ENCODE results near the gene ANXA4. TPM values are rescaled to one million over a fixed set of nuclear protein-coding genes. Genes with fewer than 3 reads are reported as not detected.
"Not testable (repeated sequence)": the region's sequence is repeated elsewhere in the genome, so short reads cannot be mapped to it uniquely, and the experiment has no call there.

The ANXA4 gene
- total and polyA plus RNA-seq, 2 donors = 23.3 to 45.3 TPM

- no peak for DNase-seq (ENCODE audit: low read depth in 6 of 9, low spot score in 9 of 9)
- H3K4me3 ChIP-seq (ENCODE audit: low read length in 2 of 2) = no peak overlapping the region
- 92% methylated on average over 5 of the region's 5 CpGs for WGBS
- H3K9me3 ChIP-seq (ENCODE audit: control insufficient read depth in 2 of 2, insufficient read depth in 1 of 2, low read length in 1 of 2) = no peaks in the 10 kb centered on the region
- H3K36me3 ChIP-seq (ENCODE audit: control insufficient read depth in 2 of 2, insufficient read depth in 2 of 2, low read length in 1 of 2) = no peaks in the 10 kb centered on the region
- H3K4me1 ChIP-seq (ENCODE audit: control insufficient read depth in 2 of 2, insufficient read depth in 2 of 2, low read length in 2 of 2) = peaks cover 2 to 13% of the 10 kb centered on the region in 2 donors
- H3K27me3 ChIP-seq (ENCODE audit: control insufficient read depth in 2 of 2, insufficient read depth in 1 of 2, low read length in 1 of 2) = no peaks in the 10 kb centered on the region
- no peak overlapping the region for H3K27ac ChIP-seq (ENCODE audit: low read depth in 1 of 2, low read length in 1 of 2)
These were observed 28.3 kb downstream of the ANXA4 start for GRCh38 chr2:69770193-69770702.

- 93% methylated on average over 10 of the region's 10 CpGs for WGBS
- DNase-seq (ENCODE audit: low read depth in 6 of 9, low spot score in 9 of 9) = no peak
- no peak overlapping the region for H3K4me3 ChIP-seq (ENCODE audit: low read length in 2 of 2)
- H3K27me3 ChIP-seq (ENCODE audit: control insufficient read depth in 2 of 2, insufficient read depth in 1 of 2, low read length in 1 of 2) = no peaks in the 10 kb centered on the region
- H3K4me1 ChIP-seq (ENCODE audit: control insufficient read depth in 2 of 2, insufficient read depth in 2 of 2, low read length in 2 of 2) = peaks cover 2 to 18% of the 10 kb centered on the region in 2 donors
- no peaks in the 10 kb centered on the region for H3K36me3 ChIP-seq (ENCODE audit: control insufficient read depth in 2 of 2, insufficient read depth in 2 of 2, low read length in 1 of 2)
- H3K9me3 ChIP-seq (ENCODE audit: control insufficient read depth in 2 of 2, insufficient read depth in 1 of 2, low read length in 1 of 2) = no peaks in the 10 kb centered on the region
- no peak overlapping the region for H3K27ac ChIP-seq (ENCODE audit: low read depth in 1 of 2, low read length in 1 of 2)
These were observed 28.8 kb downstream of the ANXA4 start for GRCh38 chr2:69770747-69771146.

DNA sequence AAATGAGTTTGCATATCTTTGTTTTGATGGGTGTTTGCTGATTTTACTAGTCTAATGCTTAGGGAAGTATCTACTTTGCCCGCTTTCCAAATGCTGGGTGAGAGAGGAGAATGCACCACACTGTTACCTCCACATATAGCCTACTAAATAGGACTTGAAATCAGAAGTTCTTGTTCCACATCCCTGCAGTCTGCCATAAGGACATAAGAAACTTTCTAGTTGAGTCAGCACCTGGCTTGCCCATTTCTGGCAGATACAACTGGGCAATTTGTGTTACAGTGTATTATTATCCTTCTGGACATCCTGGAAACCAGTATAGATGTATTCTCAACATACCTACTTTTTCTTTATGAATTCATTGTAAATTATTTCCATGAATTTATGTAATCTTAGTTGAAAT, 29.5 kb downstream of the ANXA4 start:
- Histone ChIP-seq H3K4me1 (ENCODE audit: control insufficient read depth in 2 of 2, insufficient read depth in 2 of 2, low read length in 2 of 2) (peaks cover 2 to 18% of the 10 kb centered on the region in 2 donors), H3K4me3 (ENCODE audit: low read length in 2 of 2) (no peak overlapping the region), H3K27ac (ENCODE audit: low read depth in 1 of 2, low read length in 1 of 2) (no peak overlapping the region), H3K36me3 (ENCODE audit: control insufficient read depth in 2 of 2, insufficient read depth in 2 of 2, low read length in 1 of 2) (no peaks in the 10 kb centered on the region), H3K9me3 (ENCODE audit: control insufficient read depth in 2 of 2, insufficient read depth in 1 of 2, low read length in 1 of 2) (peaks cover 0 to 7% of the 10 kb centered on the region in 2 donors), H3K27me3 (ENCODE audit: control insufficient read depth in 2 of 2, insufficient read depth in 1 of 2, low read length in 1 of 2) (no peaks in the 10 kb centered on the region)
- DNase-seq (ENCODE audit: low read depth in 6 of 9, low spot score in 9 of 9) = no peak
- 96% methylated on average over 1 of the region's 1 CpG for WGBS

DNA sequence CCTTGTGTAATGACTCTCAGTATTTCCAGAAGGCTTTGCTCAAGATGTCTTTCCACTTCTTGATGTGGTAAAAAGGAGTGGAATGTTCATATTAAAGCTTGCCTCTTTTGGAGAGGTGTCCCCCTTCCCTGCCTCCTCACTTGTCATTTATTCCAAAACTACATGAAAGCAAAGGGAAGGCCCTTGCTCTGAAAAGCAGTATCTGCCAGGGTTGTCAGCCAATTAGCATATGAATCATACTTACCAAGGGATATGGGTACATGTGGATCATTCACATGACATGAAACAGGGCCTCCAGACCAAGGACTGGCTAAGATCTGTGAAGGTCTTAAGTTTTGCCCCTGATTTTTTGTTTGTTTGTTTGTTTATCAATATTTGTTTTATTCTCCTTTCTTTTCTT, 31.3 kb downstream of the ANXA4 start:
- Histone ChIP-seq H3K27me3 (ENCODE audit: control insufficient read depth in 2 of 2, insufficient read depth in 1 of 2, low read length in 1 of 2) (peaks cover 0 to 3% of the 10 kb centered on the region in 2 donors), H3K36me3 (ENCODE audit: control insufficient read depth in 2 of 2, insufficient read depth in 2 of 2, low read length in 1 of 2) (no peaks in the 10 kb centered on the region), H3K27ac (ENCODE audit: low read depth in 1 of 2, low read length in 1 of 2) (no peak overlapping the region), H3K4me1 (ENCODE audit: control insufficient read depth in 2 of 2, insufficient read depth in 2 of 2, low read length in 2 of 2) (peaks cover 0 to 14% of the 10 kb centered on the region in 2 donors), H3K4me3 (ENCODE audit: low read length in 2 of 2) (no peak overlapping the region), H3K9me3 (ENCODE audit: control insufficient read depth in 2 of 2, insufficient read depth in 1 of 2, low read length in 1 of 2) (peaks cover 2 to 14% of the 10 kb centered on the region in 2 donors)
- DNase-seq (ENCODE audit: low read depth in 6 of 9, low spot score in 9 of 9) = no peak

GRCh38 chr2:69774258-69774983, 32.5 kb downstream of the ANXA4 start:
- DNase-seq (ENCODE audit: low read depth in 6 of 9, low spot score in 9 of 9); H3K27ac ChIP-seq (ENCODE audit: low read depth in 1 of 2, low read length in 1 of 2); H3K27me3 ChIP-seq (ENCODE audit: control insufficient read depth in 2 of 2, insufficient read depth in 1 of 2, low read length in 1 of 2); H3K4me3 ChIP-seq (ENCODE audit: low read length in 2 of 2); H3K36me3 ChIP-seq (ENCODE audit: control insufficient read depth in 2 of 2, insufficient read depth in 2 of 2, low read length in 1 of 2): not testable (repeated sequence)
- H3K4me1 ChIP-seq (ENCODE audit: control insufficient read depth in 2 of 2, insufficient read depth in 2 of 2, low read length in 2 of 2) = peaks cover 0 to 14% of the 10 kb centered on the region in 2 donors
- 92% methylated on average over 13 of the region's 13 CpGs for WGBS
- peaks cover 2 to 14% of the 10 kb centered on the region in 2 donors for H3K9me3 ChIP-seq (ENCODE audit: control insufficient read depth in 2 of 2, insufficient read depth in 1 of 2, low read length in 1 of 2)

- Histone ChIP-seq H3K4me1 (ENCODE audit: control insufficient read depth in 2 of 2, insufficient read depth in 2 of 2, low read length in 2 of 2) (peaks cover 0 to 14% of the 10 kb centered on the region in 2 donors), H3K4me3 (ENCODE audit: low read length in 2 of 2) (no peak overlapping the region), H3K27ac (ENCODE audit: low read depth in 1 of 2, low read length in 1 of 2) (peak overlapping the region in 1 of 2 donors; percentile 7), H3K9me3 (ENCODE audit: control insufficient read depth in 2 of 2, insufficient read depth in 1 of 2, low read length in 1 of 2) (peaks cover 2 to 14% of the 10 kb centered on the region in 2 donors), H3K36me3 (ENCODE audit: control insufficient read depth in 2 of 2, insufficient read depth in 2 of 2, low read length in 1 of 2) (no peaks in the 10 kb centered on the region), H3K27me3 (ENCODE audit: control insufficient read depth in 2 of 2, insufficient read depth in 1 of 2, low read length in 1 of 2) (peaks cover 0 to 3% of the 10 kb centered on the region in 2 donors)
- WGBS = 61% methylated on average over 7 of the region's 7 CpGs
- DNase-seq (ENCODE audit: low read depth in 6 of 9, low spot score in 9 of 9) = peak in 5 of 9 donors; percentile 31 to 77 (median 44)
These were observed 33.3 kb downstream of the ANXA4 start for GRCh38 chr2:69774984-69775982.

- 94% methylated on average over 9 of the region's 9 CpGs for WGBS
- peaks cover 0 to 3% of the 10 kb centered on the region in 2 donors for H3K27me3 ChIP-seq (ENCODE audit: control insufficient read depth in 2 of 2, insufficient read depth in 1 of 2, low read length in 1 of 2)
- peaks cover 0 to 14% of the 10 kb centered on the region in 2 donors for H3K4me1 ChIP-seq (ENCODE audit: control insufficient read depth in 2 of 2, insufficient read depth in 2 of 2, low read length in 2 of 2)
- H3K9me3 ChIP-seq (ENCODE audit: control insufficient read depth in 2 of 2, insufficient read depth in 1 of 2, low read length in 1 of 2) = peaks cover 2 to 14% of the 10 kb centered on the region in 2 donors
- H3K4me3 ChIP-seq (ENCODE audit: low read length in 2 of 2) = no peak overlapping the region
- no peaks in the 10 kb centered on the region for H3K36me3 ChIP-seq (ENCODE audit: control insufficient read depth in 2 of 2, insufficient read depth in 2 of 2, low read length in 1 of 2)
- no peak overlapping the region for H3K27ac ChIP-seq (ENCODE audit: low read depth in 1 of 2, low read length in 1 of 2)
- no peak for DNase-seq (ENCODE audit: low read depth in 6 of 9, low spot score in 9 of 9)
These were observed 35.2 kb downstream of the ANXA4 start for GRCh38 chr2:69776886-69777785.

DNA sequence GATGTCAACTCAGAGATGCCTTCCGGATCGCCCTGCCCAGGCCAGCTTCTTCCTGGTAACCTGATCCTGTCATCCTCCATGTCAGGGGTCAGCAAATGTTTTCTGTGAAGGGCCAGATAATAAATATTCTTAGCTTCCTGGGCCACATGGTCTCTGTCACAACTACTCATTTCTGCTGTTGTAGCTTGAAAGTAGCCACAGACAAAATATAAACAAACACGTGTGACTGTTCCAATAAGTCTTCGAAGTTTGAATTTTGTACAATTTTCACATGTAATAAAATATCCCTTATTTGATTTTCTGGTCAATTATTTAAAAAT, 35.8 kb downstream of the ANXA4 start:
- peaks cover 2 to 14% of the 10 kb centered on the region in 2 donors for H3K9me3 ChIP-seq (ENCODE audit: control insufficient read depth in 2 of 2, insufficient read depth in 1 of 2, low read length in 1 of 2)
- H3K4me1 ChIP-seq (ENCODE audit: control insufficient read depth in 2 of 2, insufficient read depth in 2 of 2, low read length in 2 of 2) = peaks cover 0 to 14% of the 10 kb centered on the region in 2 donors
- DNase-seq (ENCODE audit: low read depth in 6 of 9, low spot score in 9 of 9) = no peak
- H3K36me3 ChIP-seq (ENCODE audit: control insufficient read depth in 2 of 2, insufficient read depth in 2 of 2, low read length in 1 of 2) = no peaks in the 10 kb centered on the region
- H3K27me3 ChIP-seq (ENCODE audit: control insufficient read depth in 2 of 2, insufficient read depth in 1 of 2, low read length in 1 of 2) = peaks cover 0 to 3% of the 10 kb centered on the region in 2 donors
- H3K27ac ChIP-seq (ENCODE audit: low read depth in 1 of 2, low read length in 1 of 2) = no peak overlapping the region
- no peak overlapping the region for H3K4me3 ChIP-seq (ENCODE audit: low read length in 2 of 2)
- over 99% methylated on average over 4 of the region's 4 CpGs for WGBS
